AG09309 (cell line): ENCODE results near the gene REG3G.

ENCODE experiments used
- DNase-seq: peaks from one replicate; pipeline ENCODE4 v3.0.0-alpha.2; 2010; ENCODE audit warnings: low read depth
- H3K4me3 ChIP-seq: 2 replicates; pipeline ENCODE4 v1.5.1; 2011; ENCODE audit warnings: mild to moderate bottlenecking, low read depth, low read length, moderate library complexity; ENCODE audit not compliant: control insufficient read depth
- CTCF ChIP-seq: IDR thresholded peaks from 2 replicates; pipeline ENCODE4 v1.5.1; 2011; ENCODE audit warnings: mild to moderate bottlenecking, low read depth, low read length, inconsistent platforms; ENCODE audit not compliant: insufficient read depth, control insufficient read depth; ENCODE audit errors: missing control alignments

Gene REG3G

GRCh38 chr2:79025421-79025820 is at the start of gene REG3G:
REG3G (plus strand) TSS chr2:79025702; CDS start chr2:79026094, 392 bp downstream.
- H3K4me3 ChIP-seq, result no peak within 1 kb of the TSS
- TF ChIP-seq CTCF, result no peak
- DNase-seq, result no peak

- no peak for TF ChIP-seq CTCF
- H3K4me3 ChIP-seq, result no peak overlapping the region
- no peak for DNase-seq
Measured at GRCh38 chr2:78977661-78978145, 47.8 kb upstream of the REG3G start.

- H3K4me3 ChIP-seq, result no peak overlapping the region
- DNase-seq, result no peak
- no peak for TF ChIP-seq CTCF
Measured at GRCh38 chr2:78978340-78978739, 47.2 kb upstream of the REG3G start.

- no peak for DNase-seq
- H3K4me3 ChIP-seq, result no peak overlapping the region
- peak; percentile 35 for TF ChIP-seq CTCF
Measured at GRCh38 chr2:78979380-78980151, 45.9 kb upstream of the REG3G start.

- no peak for DNase-seq
- no peak overlapping the region for H3K4me3 ChIP-seq
- TF ChIP-seq CTCF, result no peak
Measured at GRCh38 chr2:78980152-78980465, 45.4 kb upstream of the REG3G start.

GRCh38 chr2:78980871-78981270 is 44.6 kb upstream of the REG3G start:
- no peak for TF ChIP-seq CTCF
- no peak overlapping the region for H3K4me3 ChIP-seq
- DNase-seq, result no peak
